Stimulated activated CD4-positive, alpha-beta T cell treated with anti-CD3 and anti-CD28 coated beads, Interleukin-2, amount 100 ng/mL, for 4 hours (primary cell): ENCODE measurements around the gene CCDC186.

Experiments used
- DNase-seq: peaks from one replicate; pipeline ENCODE4 v3.0.0-alpha.2; 2020; ENCODE audit warnings: low read depth

CCDC186 gene

GRCh38 chr10:114110174-114110972 is 63.6 kb downstream of the CCDC186 start:
- no peak for DNase-seq

- no peak for DNase-seq
Observed at GRCh38 chr10:114103284-114103683, 70.7 kb downstream of the CCDC186 start.

GRCh38 chr10:114102256-114102655 is 71.7 kb downstream of the CCDC186 start:
- DNase-seq, result no peak

GRCh38 chr10:114100848-114101741 is 72.9 kb downstream of the CCDC186 start:
- no peak for DNase-seq

- no peak for DNase-seq
Observed at GRCh38 chr10:114096864-114097263, 77.1 kb downstream of the CCDC186 start.

GRCh38 chr10:114095559-114096337 is 78.3 kb downstream of the CCDC186 start:
- no peak for DNase-seq

GRCh38 chr10:114094795-114095194 is 79.2 kb downstream of the CCDC186 start:
- no peak for DNase-seq

- DNase-seq, result no peak
Observed at GRCh38 chr10:114087655-114088054, 86.3 kb downstream of the CCDC186 start.

- DNase-seq, result no peak
Observed at GRCh38 chr10:114087255-114087654, 86.7 kb downstream of the CCDC186 start.

- DNase-seq, result no peak
Observed at GRCh38 chr10:114084215-114084614, 89.8 kb downstream of the CCDC186 start.

GRCh38 chr10:114083040-114083439 is 91.0 kb downstream of the CCDC186 start:
- DNase-seq, result no peak

GRCh38 chr10:114081911-114082583 is 92.0 kb downstream of the CCDC186 start:
- no peak for DNase-seq

GRCh38 chr10:114079421-114079820 is 94.6 kb downstream of the CCDC186 start:
- no peak for DNase-seq

- no peak for DNase-seq
Observed at GRCh38 chr10:114078346-114078745, 95.7 kb downstream of the CCDC186 start.

- no peak for DNase-seq
Observed at GRCh38 chr10:114077815-114078219, 96.2 kb downstream of the CCDC186 start.

GRCh38 chr10:114077347-114077746 is 96.7 kb downstream of the CCDC186 start:
- no peak for DNase-seq

GRCh38 chr10:114075093-114075492 is 98.9 kb downstream of the CCDC186 start:
- no peak for DNase-seq

GRCh38 chr10:114073395-114074186 is 100.4 kb downstream of the CCDC186 start:
- no peak for DNase-seq

- no peak for DNase-seq
Observed at GRCh38 chr10:114071178-114071577, 102.8 kb downstream of the CCDC186 start.
